HCT116 (cell line): ENCODE results near the gene KCND2. TPM values are rescaled to one million over a fixed set of nuclear protein-coding genes. Genes with fewer than 3 reads are reported as not detected.

Source experiments
- ATAC-seq: fragments of 200-7000 bp; cut with Tn5 transposase; 2 replicates; pipeline ENCODE4 v1.9.1; 2020; ENCODE audit warnings: mild to moderate bottlenecking, moderate library complexity
- BruUV-seq: library from RNA; stranded (reverse); fragments of 400-500 nt; replicated peaks from 2 replicates; lab custom pipeline; 2021; lab: Mats Ljungman, UMichigan
- CTCF ChIA-PET: fragments of 300-600 bp; sonication (Branson Sonifier 250); formaldehyde crosslinking; loops from one replicate; lab custom pipeline; 2021; ENCODE audit warnings: antibody characterized with exemption; lab: Charles Lee
- POLR2A ChIA-PET: fragments of 300-600, 350-600 bp; sonication (Branson Sonifier 250); formaldehyde crosslinking; loops from one replicate; lab custom pipeline; 2021; ENCODE audit warnings: antibody characterized with exemption; lab: Charles Lee
- RAD21 ChIA-PET, 2 experiments: fragments of 300-600 bp; sonication (Branson Sonifier 250); formaldehyde crosslinking; loops; one replicate each; lab custom pipeline; 2023; ENCODE audit warnings: low total read pairs in 2 of 2; ENCODE audit not compliant: uncharacterized antibody in 2 of 2, unreplicated experiment in 2 of 2, low non-redundant PET in 1 of 2; lab: Charles Lee
- DNase-seq: peaks from one replicate; pipeline ENCODE4 v3.0.0-alpha.2; 2010; ENCODE audit warnings: low read depth, low spot score
- H2AFZ ChIP-seq: fragments of 200-600 bp; shearing (Covaris generic), sonication (generic); 2 replicates; pipeline ENCODE4 v1.6.1; 2017; ENCODE audit warnings: low read depth, mixed run types, mixed read lengths, antibody characterized with exemption, low read length; ENCODE audit not compliant: poor library complexity, severe bottlenecking
- H3K27ac ChIP-seq: 2 replicates; pipeline ENCODE4 v1.5.1; 2012; ENCODE audit warnings: low read depth, low read length
- H3K27me3 ChIP-seq: fragments of 200-600 bp; sonication (generic); 2 replicates; pipeline ENCODE4 v1.6.1; 2016; ENCODE audit warnings: mixed run types, low read length, mixed read lengths; ENCODE audit not compliant: insufficient read depth
- H3K36me3 ChIP-seq, 2 experiments: fragments of 200-500 bp in 1 of 2; fragments of 200-600 bp in 1 of 2; sonication (Bioruptor generic) in 1 of 2; sonication (generic) in 1 of 2; 2 replicates each; pipeline versions ENCODE4 v1.5.1 to v1.6.1; 2014 to 2016; ENCODE audit warnings: low read length in 2 of 2, inconsistent platforms in 1 of 2, mixed read lengths in 1 of 2, mixed run types in 1 of 2; ENCODE audit not compliant: insufficient read depth in 2 of 2, control insufficient read depth in 1 of 2
- H3K4me1 ChIP-seq, 2 experiments: fragments of 200-600 bp in 1 of 2; sonication (generic) in 1 of 2; 2 replicates each; pipeline versions ENCODE4 v1.5.1 to v1.6.1; 2012 to 2017; ENCODE audit warnings: low read length in 2 of 2, inconsistent platforms in 1 of 2, mild to moderate bottlenecking in 1 of 2, mixed read lengths in 1 of 2, mixed run types in 1 of 2, moderate library complexity in 1 of 2; ENCODE audit not compliant: insufficient read depth in 2 of 2, control insufficient read depth in 1 of 2
- H3K4me2 ChIP-seq: fragments of 200-600 bp; sonication (generic); 2 replicates; pipeline ENCODE4 v1.6.1; 2017; ENCODE audit warnings: mixed run types, low read length, mixed read lengths
- H3K4me3 ChIP-seq, 2 experiments: fragments of 200-600 bp in 1 of 2; sonication (generic) in 1 of 2; replicated peaks in 1 of 2; 2 replicates each; pipeline ENCODE4 v1.5.1; 2011 to 2016; ENCODE audit warnings: low read length in 2 of 2, control low read depth in 1 of 2, low read depth in 1 of 2, mild to moderate bottlenecking in 1 of 2, mixed read lengths in 1 of 2, mixed run types in 1 of 2
- H3K79me2 ChIP-seq: fragments of 200-600 bp; sonication (generic); 2 replicates; pipeline ENCODE4 v1.6.1; 2017; ENCODE audit warnings: mild to moderate bottlenecking, mixed run types, low read length, moderate library complexity, mixed read lengths; ENCODE audit not compliant: insufficient read depth
- H3K9ac ChIP-seq: fragments of 200-600 bp; sonication (generic); 2 replicates; pipeline ENCODE4 v1.6.1; 2016; ENCODE audit warnings: low read length, mixed read lengths
- H3K9me2 ChIP-seq: fragments of 200-600 bp; sonication (generic), shearing (Covaris generic); 2 replicates; pipeline ENCODE4 v1.6.1; 2017; ENCODE audit warnings: mixed run types, mild to moderate bottlenecking, moderate library complexity; ENCODE audit not compliant: insufficient read depth
- H3K9me3 ChIP-seq, 2 experiments: fragments of 200-500 bp in 1 of 2; fragments of 200-600 bp in 1 of 2; sonication (Bioruptor generic) in 1 of 2; sonication (generic) in 1 of 2; 2 replicates each; pipeline ENCODE4 v1.6.1; 2014 to 2017; ENCODE audit warnings: low read length in 2 of 2, mixed read lengths in 2 of 2, inconsistent platforms in 1 of 2, low read depth in 1 of 2, mild to moderate bottlenecking in 1 of 2, mixed run types in 1 of 2, moderate library complexity in 1 of 2; ENCODE audit not compliant: control insufficient read depth in 1 of 2, insufficient read depth in 1 of 2
- H4K20me1 ChIP-seq: fragments of 200-600 bp; sonication (generic), shearing (Covaris generic); 2 replicates; pipeline ENCODE4 v1.6.1; 2017; ENCODE audit warnings: mixed run types, mild to moderate bottlenecking, moderate library complexity; ENCODE audit not compliant: insufficient read depth
- ATF3 ChIP-seq: IDR thresholded peaks from 2 replicates; pipeline ENCODE4 v1.6.1; 2012
- EGR1 ChIP-seq: IDR thresholded peaks from 2 replicates; pipeline ENCODE4 v1.6.1; 2012; ENCODE audit warnings: low read depth
- EZH2phosphoT487 ChIP-seq: fragments of 200-600 bp; IDR thresholded peaks from 2 replicates; pipeline ENCODE4 v1.6.1; 2018; ENCODE audit warnings: antibody characterized with exemption, borderline replicate concordance
- FOSL1 ChIP-seq: IDR thresholded peaks from 2 replicates; pipeline ENCODE4 v1.6.1; 2012; ENCODE audit warnings: low read depth
- JUND ChIP-seq: IDR thresholded peaks from 2 replicates; pipeline ENCODE4 v1.6.1; 2012
- MAX ChIP-seq: IDR thresholded peaks from 2 replicates; pipeline ENCODE4 v1.6.1; 2012
- POLR2AphosphoS5 ChIP-seq: IDR thresholded peaks from 2 replicates; pipeline ENCODE4 v1.6.1; 2011; ENCODE audit warnings: mild to moderate bottlenecking, low read depth, low read length, moderate library complexity
- REST ChIP-seq: IDR thresholded peaks from 2 replicates; pipeline ENCODE4 v1.6.1; 2012; ENCODE audit warnings: low read depth
- SIN3A ChIP-seq: IDR thresholded peaks from 2 replicates; pipeline ENCODE4 v1.6.1; 2012; ENCODE audit warnings: low read depth
- SP1 ChIP-seq: IDR thresholded peaks from 2 replicates; pipeline ENCODE4 v1.6.1; 2012; ENCODE audit warnings: low read depth
- SRF ChIP-seq: IDR thresholded peaks from 2 replicates; pipeline ENCODE4 v1.6.1; 2012; ENCODE audit warnings: low read depth
- TCF7L2 ChIP-seq: IDR thresholded peaks from 2 replicates; pipeline ENCODE4 v1.7.0; 2011; ENCODE audit warnings: borderline replicate concordance, inconsistent platforms; ENCODE audit not compliant: insufficient read depth, insufficient read length; ENCODE audit errors: extremely low read depth
- ZFX ChIP-seq: fragments of 450-650 bp; IDR thresholded peaks from 2 replicates; pipeline ENCODE4 v1.6.1; 2017
- intact Hi-C: fragments of 100-400 bp; cut with micrococcal nuclease; formaldehyde crosslinking; loops from 2 replicates; pipeline ENCODE4 v1.10.0; 2022
- total RNA-seq: library from RNA; stranded (reverse); gene quantifications from one replicate; pipeline ENCODE4 v1.2.1, GENCODE V29; 2021; ENCODE audit not compliant: unreplicated experiment

KCND2 gene
- total RNA-seq, 1 experiment from 2014 or later, result 0.05 TPM

GRCh38 chr7:120504386-120504785, 231.4 kb downstream of the KCND2 start:
- ChIA-PET RAD21 (no interaction called here), CTCF (no interaction called here), POLR2A (no interaction called here)
- no peak for ATAC-seq
- Histone ChIP-seq H3K9me2 (no peaks in the 10 kb centered on the region), H4K20me1 (no peaks in the 10 kb centered on the region), H2AFZ (no peak overlapping the region), H3K4me2 (no peak overlapping the region), H3K79me2 (no peaks in the 10 kb centered on the region), H3K4me3 (no peak overlapping the region), H3K27ac (no peak overlapping the region), H3K4me1 (no peaks in the 10 kb centered on the region), H3K9me3 (no peaks in the 10 kb centered on the region), H3K9ac (no peak overlapping the region), H3K27me3 (no peaks in the 10 kb centered on the region), H3K36me3 (no peaks in the 10 kb centered on the region)
- intact Hi-C loops, result no loop called here
- TF ChIP-seq FOSL1 (no peak), EZH2phosphoT487 (no peak), JUND (no peak), REST (no peak), SP1 (no peak), MAX (no peak), POLR2AphosphoS5 (no peak)
- no TSS peak for BruUV-seq
- DNase-seq, result no peak

GRCh38 chr7:120505770-120506169, 232.8 kb downstream of the KCND2 start:
- ChIA-PET POLR2A (no interaction called here), RAD21 (no interaction called here), CTCF (no interaction called here)
- no peaks in the 10 kb centered on the region for H3K9me3 ChIP-seq
- H3K27ac ChIP-seq, result no peak overlapping the region
- H2AFZ ChIP-seq, result no peak overlapping the region
- no peak overlapping the region for H3K4me3 ChIP-seq
- no peak overlapping the region for H3K9ac ChIP-seq
- H3K79me2 ChIP-seq, result no peaks in the 10 kb centered on the region
- ATAC-seq, result no peak
- no peaks in the 10 kb centered on the region for H3K4me1 ChIP-seq
- H4K20me1 ChIP-seq, result no peaks in the 10 kb centered on the region
- TF ChIP-seq ZFX (no peak), SIN3A (no peak), SRF (no peak), EGR1 (no peak), TCF7L2 (no peak), ATF3 (no peak), REST (no peak)
- H3K9me2 ChIP-seq, result no peaks in the 10 kb centered on the region
- H3K36me3 ChIP-seq, result no peaks in the 10 kb centered on the region
- DNase-seq, result no peak
- no peaks in the 10 kb centered on the region for H3K27me3 ChIP-seq
- intact Hi-C loops, result no loop called here
- H3K4me2 ChIP-seq, result no peak overlapping the region
- BruUV-seq, result no TSS peak
